NCI-H2081 (cell line): ENCODE measurements around the gene SLC23A1.
"Not testable (repeated sequence)": the region's sequence is repeated elsewhere in the genome, so short reads cannot be mapped to it uniquely, and the experiment has no call there.

Experiments used
- DNase-seq, 2 experiments: peaks; one replicate each; lab custom pipeline; 2025; lab: John Stamatoyannopoulos, UW

The SLC23A1 gene

DNA sequence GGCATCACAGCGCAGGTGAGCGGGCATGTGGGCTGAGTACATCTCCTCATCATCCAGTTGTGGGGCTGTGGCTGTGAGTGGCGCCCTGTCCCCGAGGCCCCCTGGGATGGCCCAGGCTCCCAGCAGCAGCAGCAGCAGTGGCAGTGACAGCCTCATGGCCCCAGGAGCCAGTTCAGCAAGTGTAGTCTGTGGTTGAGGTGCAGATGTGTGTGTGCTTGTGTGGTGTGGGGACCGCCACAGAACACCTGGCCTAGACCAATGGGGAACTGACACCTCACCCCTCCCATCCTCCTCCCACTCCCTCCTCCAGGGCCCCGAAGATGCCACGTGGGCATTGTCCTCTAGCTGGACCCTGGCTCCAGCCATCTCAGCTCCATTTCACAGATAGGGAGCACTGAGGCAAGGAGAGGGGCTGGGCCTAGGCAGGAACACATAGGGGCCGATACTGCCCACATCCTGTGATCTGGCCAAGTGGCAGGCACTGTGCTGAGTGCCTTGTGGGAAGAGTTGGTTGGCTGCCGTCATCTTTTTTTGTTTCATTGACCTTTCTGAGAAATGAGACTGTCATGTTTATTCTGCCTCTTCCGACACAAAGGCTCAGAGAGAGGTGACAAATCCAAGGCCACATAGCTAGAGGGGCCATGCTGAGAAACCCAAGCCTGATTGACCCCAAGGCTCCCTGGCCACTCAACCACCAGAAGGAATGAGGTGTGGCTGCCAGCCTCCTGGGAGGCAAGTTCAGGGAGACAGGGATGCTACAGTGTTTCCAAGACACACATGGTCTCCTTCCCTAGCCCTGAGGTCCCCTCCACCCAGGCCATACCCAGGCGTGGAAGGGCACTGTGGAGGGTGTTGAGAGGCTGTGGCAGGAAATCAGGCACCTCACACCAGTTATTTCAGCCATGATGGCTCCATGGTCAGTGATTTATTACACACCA, 6.9 kb upstream of the SLC23A1 start, which contains the start of gene MZB1:
TSS of gene MZB1 (minus strand) at position 213 of the 938 bp plus-strand sequence. CDS start at position 156, 57 bp downstream.
- DNase-seq: no peak

DNA sequence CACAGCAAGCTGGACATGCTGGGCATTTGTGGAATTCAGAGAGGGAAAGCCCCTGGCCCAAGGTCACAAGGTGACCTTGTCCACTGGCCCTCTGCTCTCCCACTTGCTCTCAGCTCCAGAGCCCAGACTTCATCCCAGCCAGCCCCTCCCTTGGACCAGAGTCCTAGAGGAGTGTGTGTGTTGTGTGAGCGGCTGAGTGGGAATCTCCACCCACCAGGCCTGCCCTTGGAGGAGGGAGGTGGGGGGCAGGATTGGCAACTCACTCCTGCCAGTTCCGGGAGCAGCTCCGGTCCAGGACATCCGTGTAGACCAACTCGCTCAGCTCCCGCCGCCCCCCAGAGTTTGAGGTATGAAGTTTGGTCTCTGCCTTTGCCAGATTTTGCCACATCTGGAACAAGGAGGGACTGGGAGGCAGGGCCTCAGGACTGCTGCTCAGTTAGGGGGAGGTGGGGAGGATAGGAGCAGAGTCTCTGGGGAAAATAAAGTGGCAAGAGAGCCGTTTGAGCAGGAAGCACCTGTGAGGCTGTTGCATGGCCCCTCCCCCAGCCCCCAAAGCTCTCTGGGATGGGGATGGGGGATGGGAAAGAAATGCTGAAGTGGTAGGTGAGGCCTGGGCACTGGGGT, 5.2 kb upstream of the SLC23A1 start:
- no peak for DNase-seq

DNA sequence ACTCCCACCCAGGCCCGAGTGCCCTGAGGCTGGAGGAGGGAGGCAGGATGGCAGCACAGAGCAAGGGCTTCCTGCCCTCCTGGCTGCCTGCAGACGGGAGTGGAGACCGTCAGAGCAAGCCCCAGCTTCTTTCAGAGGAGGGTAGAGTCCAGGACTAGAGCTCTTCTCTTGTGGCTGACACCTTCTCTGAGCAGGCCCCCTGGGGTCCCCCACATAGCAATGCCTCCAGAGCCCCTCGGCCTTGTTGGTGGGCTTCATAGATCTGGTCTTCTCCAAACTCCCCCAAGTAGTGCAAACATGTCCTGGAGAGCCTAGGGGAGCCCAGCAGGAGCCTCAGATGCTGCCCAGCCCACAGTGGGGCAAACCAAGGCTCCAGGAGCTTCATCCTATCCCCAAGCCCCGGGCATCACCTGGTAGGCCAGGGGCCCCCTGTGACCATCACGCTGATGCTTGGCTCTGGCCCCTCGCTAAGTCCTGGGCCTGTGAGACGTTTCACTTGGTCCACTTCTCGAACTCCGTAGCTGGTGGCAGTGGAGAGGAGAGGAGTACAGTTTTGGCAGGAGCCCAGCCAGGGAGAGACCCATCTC, 4.6 kb upstream of the SLC23A1 start:
- DNase-seq: no peak

DNA sequence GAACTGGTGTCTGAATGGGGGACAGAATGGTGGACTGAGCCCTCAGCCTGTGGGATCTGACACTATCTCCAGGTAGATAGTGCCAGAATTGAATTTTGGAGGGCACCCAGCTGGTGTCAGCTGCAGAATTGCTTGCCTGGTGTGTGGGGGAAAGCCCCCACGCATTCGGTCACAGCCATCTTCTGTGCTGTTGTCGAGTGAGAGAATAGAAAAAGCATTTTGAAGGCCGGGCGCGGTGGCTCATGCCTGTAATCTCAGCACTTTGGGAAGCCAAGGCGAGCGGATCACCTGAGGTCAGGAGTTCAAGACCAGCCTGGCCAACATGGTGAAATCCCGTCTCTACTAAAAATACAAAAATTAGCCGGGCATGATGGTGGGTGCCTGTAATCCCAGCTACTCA, 3.9 kb upstream of the SLC23A1 start:
- DNase-seq: not testable (repeated sequence)

DNA sequence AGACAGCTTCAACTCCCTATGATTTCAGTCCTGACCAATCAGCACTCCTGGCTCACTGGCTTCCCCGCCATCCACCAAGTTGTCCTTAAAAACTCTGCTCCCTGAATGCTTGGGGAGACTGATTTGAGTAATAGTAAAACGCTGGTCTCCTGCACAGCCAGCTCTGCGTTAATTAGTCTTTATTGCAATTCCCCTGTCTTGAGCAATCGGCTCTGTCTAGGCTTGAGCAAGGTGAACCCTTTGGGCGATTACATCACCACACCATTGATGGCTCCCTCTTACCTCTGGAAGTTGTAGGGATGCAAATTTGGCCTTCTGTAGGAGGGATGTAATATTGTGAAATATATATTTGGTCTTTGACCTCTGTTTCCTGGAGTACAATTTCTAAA, 2.9 kb upstream of the SLC23A1 start:
- DNase-seq: no peak

DNA sequence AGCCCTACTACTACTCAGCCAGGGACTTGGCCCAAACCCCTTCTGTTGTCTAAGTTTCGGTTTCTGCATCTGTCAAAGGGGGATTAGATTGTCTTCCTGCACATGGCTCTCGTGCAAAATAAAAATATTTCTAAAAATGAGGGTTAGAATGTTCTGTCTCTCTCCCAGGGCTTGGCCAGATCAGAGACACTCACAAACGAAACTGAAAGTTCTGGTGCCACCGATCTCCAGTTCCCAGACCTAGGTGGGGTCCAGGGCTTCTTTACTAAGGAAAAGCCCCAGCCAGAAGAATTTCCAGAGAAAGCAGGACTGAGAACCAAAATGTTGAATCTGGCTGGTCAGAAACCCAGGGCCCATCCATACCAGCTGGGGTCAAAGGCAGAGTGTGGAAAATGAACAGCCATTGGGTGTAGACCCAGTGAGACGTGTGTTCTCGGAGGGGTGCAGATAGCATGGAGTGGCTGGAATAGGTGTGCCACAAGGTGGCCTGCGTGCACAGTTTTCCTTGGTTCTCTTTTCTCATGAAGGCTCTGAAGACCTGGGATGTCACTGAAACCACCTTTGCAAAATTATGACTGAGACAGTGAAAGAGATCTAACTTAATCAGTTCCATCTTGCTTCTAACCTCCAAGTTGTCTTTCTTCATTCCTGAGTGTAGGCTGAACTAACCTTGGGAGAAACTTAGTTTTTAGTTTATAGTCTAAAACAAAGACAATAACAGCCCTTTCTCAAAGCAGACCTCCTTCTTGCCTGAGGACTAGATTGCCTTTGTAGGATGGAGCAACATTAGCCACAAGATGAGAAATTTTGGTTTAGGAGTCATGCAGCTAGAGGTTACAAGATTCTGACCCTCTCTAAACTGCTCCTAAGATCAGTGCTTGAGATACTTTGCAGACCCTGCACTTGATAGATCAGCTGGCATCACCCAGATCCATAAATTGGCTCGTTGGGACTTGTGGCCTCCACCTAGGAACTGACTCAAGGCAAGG, 2.3 kb upstream of the SLC23A1 start:
- no peak for DNase-seq

DNA sequence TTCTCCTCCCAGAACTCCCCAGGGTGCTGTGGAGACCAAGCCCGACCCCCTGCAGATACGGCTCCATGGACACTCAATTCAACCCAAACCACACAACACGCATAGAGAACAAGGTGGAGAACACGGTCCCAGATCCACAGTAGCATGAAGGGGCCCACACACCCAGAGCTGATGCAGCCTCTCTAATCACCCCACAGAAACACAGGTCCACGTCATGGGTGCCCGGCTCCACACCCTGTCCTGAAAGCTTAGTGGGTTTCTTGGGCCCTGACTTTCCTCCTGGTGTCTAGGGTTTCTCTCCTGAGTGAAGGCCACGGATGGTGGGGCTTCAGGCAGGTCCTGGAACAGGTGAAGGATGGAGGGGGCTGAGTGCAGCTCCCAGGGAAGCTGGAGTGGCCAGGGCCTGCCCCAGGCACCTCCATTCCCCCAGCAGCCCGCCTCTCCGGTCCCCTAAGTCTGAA, 1.5 kb upstream of the SLC23A1 start:
- no peak for DNase-seq

DNA sequence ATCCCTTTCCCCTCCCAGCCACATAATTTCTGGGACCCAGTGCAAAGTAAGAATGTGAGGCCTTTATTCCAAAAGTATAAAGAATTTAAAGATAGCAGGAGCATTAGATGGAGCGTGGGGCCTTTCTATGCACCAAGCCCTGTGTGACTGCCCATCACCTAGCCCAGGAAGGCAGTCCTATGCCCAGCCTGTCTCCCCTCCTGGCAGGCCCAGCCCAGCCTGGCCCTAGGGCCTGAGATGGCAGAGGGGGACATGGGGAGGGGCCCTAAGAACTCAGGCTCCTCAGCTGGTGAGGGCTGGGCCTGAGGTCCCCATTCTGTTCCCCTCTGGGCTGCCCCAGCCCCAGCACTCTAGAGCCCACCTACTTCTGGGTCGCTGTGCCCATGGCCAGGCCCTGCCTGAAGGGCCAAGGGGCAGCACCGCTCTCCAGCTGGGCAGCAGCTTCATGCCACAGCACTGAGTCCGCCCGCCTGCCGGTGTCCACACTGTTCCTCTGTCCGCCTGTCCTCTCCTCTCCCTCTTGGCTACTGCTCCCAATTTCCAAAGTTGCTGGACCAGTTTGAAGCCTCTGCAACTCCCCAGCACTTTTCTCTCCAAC, 995 bp upstream of the SLC23A1 start:
- no peak for DNase-seq

DNA sequence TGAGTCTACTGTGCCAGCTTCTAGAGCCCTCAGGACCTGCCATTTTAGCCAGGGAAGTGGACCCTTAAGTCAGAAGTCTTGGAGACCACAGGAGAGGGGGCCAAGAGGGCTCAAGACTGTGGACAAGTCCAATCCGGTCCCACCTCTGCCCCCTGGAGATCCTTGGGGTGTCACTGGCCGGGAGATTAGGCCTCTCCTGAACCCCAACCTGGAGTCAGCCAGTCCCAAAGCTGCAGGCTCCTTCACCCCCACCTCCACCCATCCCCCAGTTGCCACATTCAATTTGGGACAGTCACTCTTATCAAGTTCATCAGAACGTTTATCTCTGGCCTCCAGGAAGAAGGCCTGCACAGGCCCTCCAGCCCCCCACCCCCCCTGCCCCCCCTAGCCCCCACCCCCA, 290 bp downstream of the SLC23A1 start:
- DNase-seq: no peak

DNA sequence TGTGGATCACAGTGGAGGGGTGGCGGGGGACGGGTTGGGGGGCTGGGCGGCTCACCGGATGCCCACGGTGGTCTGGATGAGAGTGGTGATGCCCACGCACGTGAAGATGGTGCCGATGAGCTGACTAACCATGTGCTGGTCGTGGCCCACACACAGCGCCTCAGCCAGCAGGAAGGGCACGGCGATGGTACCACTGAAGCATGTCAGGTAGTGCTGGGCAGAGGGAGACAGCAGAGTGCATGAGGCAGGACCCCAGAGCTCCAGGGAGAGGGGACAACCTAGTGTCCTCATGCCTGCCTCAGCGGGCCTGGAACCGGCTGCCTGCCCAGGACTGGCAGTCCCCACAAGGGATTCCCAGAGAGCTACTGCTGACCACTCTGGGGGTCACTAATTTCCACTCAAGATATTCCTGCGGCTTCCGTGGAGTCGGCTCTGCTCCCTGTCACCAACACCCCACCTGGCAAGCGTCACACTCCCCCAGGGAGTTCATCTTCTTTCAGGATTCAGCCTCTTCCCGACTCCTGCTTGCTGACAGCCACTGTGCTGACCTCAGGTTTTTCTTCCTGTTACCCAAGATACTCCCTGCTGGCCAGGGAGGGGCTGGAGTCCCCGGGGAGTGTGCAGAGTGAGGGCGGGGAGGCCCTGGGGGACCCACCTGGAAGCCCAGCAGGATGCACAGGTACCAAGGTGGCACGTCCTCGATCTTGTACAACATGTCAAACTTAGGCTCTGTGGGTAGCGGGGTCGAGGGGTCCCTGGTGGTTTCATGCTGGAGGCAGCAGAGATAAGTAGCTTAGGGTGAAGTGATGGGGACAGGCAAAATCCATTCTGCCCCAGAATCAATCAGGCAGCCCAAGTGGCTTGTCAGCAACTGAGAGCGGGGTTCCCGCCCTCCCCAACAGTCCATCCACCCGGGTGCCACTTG, 998 bp downstream of the SLC23A1 start:
- no peak for DNase-seq

DNA sequence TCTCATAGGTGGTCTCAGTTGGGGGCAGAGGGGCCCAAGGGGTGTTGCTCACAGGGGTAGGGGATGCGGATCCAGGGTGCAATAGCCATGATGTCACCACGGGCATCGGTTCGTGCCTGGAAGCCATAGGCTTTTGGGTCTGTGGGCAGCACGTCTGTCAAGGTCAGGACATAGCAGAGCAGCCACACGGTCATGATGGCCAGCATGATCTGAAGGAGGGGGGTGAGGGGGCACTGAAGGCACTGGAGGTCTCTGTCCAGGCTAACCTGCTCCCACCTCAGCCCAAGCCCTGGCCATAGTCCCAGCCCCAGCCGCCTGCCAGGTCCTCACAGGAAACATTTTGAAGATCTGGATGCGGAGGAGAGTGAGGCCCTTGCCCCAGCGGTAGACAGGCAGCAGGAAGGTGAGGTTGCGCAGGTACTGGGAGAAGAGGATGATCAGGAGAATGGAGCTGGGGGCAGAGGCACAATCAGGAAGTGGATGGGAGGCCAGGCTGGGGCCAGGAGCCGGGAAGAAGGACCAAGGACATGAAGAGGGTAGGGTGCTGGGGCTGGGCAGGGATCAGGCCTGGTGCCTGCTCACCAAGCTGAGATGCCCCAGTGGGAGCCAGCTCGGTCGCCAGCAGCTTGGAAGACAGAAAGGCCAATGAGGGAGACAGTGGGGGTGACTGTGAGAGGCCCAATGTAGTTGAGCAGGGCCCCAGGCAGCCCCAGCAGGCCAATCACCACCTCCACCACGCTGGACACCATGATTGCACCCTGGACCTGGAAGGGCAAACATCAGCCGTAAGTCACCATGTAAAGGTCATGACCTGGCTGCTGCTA, 3.3 kb downstream of the SLC23A1 start:
- DNase-seq: no peak

DNA sequence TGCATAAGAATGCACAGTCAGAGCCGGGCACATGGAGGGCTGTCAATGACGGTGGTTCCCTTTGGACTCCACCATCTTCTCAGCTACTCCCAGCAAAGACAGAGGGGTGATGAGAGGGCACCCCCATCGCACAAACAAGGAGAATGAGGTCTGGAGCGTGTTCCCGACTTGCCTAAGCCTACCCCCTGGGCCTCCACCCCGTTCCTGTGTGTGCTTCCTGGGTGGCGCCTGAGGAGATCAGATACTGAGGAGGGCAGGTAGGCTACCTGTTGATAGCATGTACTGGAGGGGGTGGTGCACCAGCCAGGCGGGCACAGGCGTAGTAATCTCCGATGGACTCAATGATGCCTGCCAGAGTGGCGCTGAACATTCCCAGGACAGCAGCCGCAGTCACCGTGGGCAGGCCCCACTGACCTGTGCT, 4.1 kb downstream of the SLC23A1 start:
- DNase-seq: no peak

DNA sequence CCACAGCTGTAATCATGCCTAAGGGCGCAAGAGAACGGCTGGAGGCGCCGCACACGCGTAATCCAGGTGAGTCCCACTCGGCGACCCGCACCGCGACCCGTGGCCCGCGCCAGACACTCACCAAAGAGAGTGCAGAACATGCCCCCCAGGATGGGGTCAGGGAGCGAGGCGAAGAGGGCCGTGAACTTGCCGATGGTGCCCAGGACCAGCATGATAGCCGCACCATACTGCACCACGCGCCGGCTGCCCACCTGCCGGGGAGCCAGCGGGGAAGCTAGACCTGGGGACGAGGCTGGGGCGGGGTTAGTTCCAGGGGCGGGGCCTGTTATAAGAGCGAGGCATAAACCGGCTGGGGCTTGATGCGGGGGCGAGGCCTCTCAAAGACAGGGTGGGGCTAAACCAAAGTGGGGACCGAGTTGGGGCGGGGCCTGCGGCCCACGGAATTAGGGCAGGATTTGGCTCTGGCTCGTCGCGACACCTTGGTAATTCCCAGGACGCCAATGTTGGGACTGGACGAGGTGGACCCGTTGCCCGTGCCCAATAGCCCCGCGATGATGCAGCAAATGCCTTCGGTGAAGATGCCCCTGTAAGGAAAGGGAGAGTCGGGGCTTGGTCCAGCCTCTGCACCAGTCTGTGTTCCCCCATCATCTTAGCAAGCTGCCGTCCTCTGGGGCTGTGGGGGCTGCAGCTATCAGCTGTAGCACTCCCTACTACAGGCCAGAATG, 4.8 kb downstream of the SLC23A1 start:
- no peak for DNase-seq

DNA sequence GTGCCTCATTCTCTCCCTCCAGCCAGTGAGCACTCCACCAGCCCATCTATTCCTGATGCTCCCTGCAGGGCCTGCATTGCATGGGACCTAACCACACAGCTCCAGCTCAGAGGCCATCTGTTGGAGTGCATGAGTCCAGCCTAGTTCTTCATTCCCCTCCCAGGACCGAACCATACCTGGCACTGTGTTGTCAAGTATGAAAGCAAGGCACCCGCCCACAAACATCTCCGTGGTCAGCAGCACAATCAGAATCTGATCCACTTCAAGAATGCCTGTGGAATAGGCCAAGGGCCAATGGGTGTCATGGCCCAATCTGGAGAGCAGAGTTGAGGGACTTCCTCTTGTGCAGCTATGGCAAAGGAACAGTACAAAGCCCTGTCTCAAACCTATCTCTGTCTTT, 5.9 kb downstream of the SLC23A1 start:
- no peak for DNase-seq

DNA sequence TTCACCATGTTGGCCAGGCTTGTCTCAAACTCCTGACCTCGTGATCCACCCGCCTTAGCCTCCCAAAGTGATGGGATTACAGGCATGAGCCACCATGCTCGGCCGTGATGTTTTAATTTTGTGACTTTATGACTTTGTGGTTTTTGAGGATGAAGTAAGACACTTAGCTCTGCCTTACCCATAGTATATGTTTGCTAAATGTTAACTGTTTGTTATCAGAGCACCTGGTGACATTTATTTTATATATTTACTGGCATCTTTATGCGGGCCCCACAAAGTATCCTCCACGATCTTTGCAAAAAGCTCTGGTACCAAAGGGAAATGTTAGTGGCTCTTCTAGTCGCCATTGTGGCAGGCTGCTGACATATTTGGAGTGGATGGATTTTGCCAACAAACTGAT, 6.7 kb downstream of the SLC23A1 start:
- no peak for DNase-seq

DNA sequence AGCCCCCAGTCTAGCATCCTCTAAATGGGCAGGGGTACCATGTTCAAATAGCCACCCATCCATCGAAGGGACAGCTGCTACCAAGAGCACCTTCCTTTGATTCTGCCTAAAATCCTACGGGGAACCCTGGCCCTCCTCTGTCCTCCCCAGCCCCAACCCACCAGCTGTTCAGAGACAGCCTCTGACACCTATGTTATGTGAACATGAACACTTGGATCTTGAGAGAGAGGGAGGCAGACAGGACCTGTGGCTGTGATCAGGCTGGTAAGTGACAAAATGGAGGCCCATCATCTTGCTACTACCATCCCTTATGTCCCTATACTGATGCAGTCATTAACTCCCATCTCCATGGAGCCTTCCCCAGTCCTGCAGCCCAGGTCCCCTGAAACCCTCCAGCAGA, 8.2 kb downstream of the SLC23A1 start:
- no peak for DNase-seq

DNA sequence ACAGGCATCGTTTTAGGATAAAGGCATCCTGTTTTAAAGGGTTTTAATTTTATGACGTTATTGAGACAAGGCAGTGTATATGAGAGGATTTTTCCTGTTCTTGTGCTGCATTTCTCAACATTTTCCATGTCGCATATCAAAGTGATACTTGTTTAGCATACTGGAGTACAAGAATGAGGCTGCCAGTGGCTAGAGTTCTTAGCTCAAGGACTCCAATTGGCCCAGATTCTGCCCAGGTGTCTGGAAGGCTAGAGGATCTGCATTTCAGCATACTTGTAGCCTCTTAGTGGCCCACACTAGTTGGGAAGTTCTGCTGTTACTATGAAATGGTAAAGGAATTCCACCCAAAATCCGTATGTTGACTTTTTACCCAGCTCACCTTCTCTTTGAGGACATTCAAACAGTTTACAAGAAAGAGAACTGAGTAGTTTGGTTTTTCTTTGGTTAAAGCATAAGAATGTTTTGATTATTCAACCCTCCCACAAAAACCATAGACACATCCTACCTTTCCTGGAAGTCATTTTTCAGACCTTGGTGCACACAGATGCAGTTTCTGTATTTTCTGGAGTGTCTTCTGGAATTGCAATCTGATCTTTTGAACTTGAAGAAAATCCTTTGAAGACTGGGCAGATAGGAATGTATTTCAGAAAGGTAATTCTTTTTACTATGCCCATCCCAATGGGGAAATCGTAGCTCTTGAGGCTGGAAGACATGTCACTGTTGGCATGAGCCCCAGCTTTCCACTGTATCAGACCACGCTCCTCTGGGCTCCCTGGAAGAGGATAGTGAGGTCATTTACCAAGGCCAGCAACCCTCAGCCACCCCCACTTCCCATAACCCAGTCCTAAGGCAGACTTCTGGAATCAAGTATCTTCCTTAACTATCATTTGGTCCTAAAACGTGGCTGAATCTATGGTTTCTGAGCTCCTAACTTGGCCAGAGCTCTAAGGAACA, 11.3 kb downstream of the SLC23A1 start:
- DNase-seq: no peak
